GM23338 (cell line): ENCODE data around the gene IL22RA2. TPM values are rescaled to one million over a fixed set of nuclear protein-coding genes. Genes with fewer than 3 reads are reported as not detected.

Source experiments
- ATAC-seq: fragments of 200-7000 bp; cut with Tn5 transposase; 3 replicates; pipeline ENCODE4 v1.9.1; 2020
- DNase-seq: peaks from one replicate; pipeline ENCODE4 v3.0.0-alpha.2; 2015; ENCODE audit warnings: low spot score
- H2AFZ ChIP-seq: fragments of 200-600 bp; sonication (generic); 2 replicates; pipeline ENCODE4 v1.8.0; 2016; ENCODE audit warnings: antibody characterized with exemption, mild to moderate bottlenecking, moderate library complexity
- H3F3A ChIP-seq: fragments of 200-600 bp; sonication (generic); replicated peaks from 2 replicates; pipeline ENCODE4 v1.8.0; 2017; ENCODE audit warnings: antibody characterized with exemption, mixed run types, low read depth
- H3K27ac ChIP-seq: fragments of 200-600 bp; sonication (generic); 2 replicates; pipeline ENCODE4 v1.6.1; 2016; ENCODE audit warnings: low read depth
- H3K27me3 ChIP-seq: fragments of 200-600 bp; sonication (generic); 2 replicates; pipeline ENCODE4 v1.8.0; 2016; ENCODE audit warnings: mild to moderate bottlenecking, mixed run types, moderate library complexity; ENCODE audit not compliant: insufficient read depth
- H3K36me3 ChIP-seq: fragments of 200-600 bp; sonication (generic); 2 replicates; pipeline ENCODE4 v1.8.0; 2016; ENCODE audit warnings: mild to moderate bottlenecking; ENCODE audit not compliant: insufficient read depth
- H3K4me1 ChIP-seq: fragments of 200-600 bp; sonication (generic); 2 replicates; pipeline ENCODE4 v1.8.0; 2016; ENCODE audit warnings: mild to moderate bottlenecking, moderate library complexity; ENCODE audit not compliant: insufficient read depth
- H3K4me2 ChIP-seq: fragments of 200-600 bp; sonication (generic); 2 replicates; pipeline ENCODE4 v1.7.1; 2017; ENCODE audit warnings: mixed run types
- H3K4me3 ChIP-seq: fragments of 200-600 bp; sonication (generic); 2 replicates; pipeline ENCODE4 v1.6.1; 2016; ENCODE audit warnings: mixed run types
- H3K79me2 ChIP-seq: fragments of 200-600 bp; sonication (generic); replicated peaks from 2 replicates; pipeline ENCODE4 v1.8.0; 2017; ENCODE audit warnings: mild to moderate bottlenecking; ENCODE audit not compliant: insufficient read depth
- H3K9me2 ChIP-seq: fragments of 200-600 bp; sonication (generic); 2 replicates; pipeline ENCODE4 v1.8.0; 2017; ENCODE audit not compliant: insufficient read depth
- H4K20me1 ChIP-seq: fragments of 200-600 bp; sonication (generic); replicated peaks from 2 replicates; pipeline ENCODE4 v1.8.0; 2017; ENCODE audit warnings: mild to moderate bottlenecking; ENCODE audit not compliant: insufficient read depth
- H3K27ac Mint-ChIP-seq: 2 replicates; pipeline ENCODE4 v1.8.0; 2020; ENCODE audit warnings: inconsistent platforms, mild to moderate bottlenecking, moderate library complexity, mixed read lengths
- H3K27me3 Mint-ChIP-seq: 3 replicates; pipeline ENCODE4 v1.8.0; 2022; ENCODE audit warnings: low read depth, mild to moderate bottlenecking, moderate library complexity, mixed read lengths, inconsistent platforms; ENCODE audit not compliant: insufficient read depth, poor library complexity
- H3K36me3 Mint-ChIP-seq: 3 replicates; pipeline ENCODE4 v1.8.0; 2021; ENCODE audit warnings: low read depth, mild to moderate bottlenecking, inconsistent platforms, moderate library complexity, mixed read lengths
- H3K4me1 Mint-ChIP-seq: 3 replicates; pipeline ENCODE4 v1.8.0; 2020; ENCODE audit warnings: mild to moderate bottlenecking, inconsistent platforms, mixed read lengths
- H3K4me3 Mint-ChIP-seq: 3 replicates; pipeline ENCODE4 v1.8.0; 2021; ENCODE audit warnings: moderate library complexity, mild to moderate bottlenecking, inconsistent platforms, mixed read lengths
- H3K9me3 Mint-ChIP-seq: 3 replicates; pipeline ENCODE4 v1.8.0; 2020; ENCODE audit warnings: moderate library complexity, mild to moderate bottlenecking, inconsistent platforms, mixed read lengths
- CREB1 ChIP-seq: fragments of 250-450 bp; sonication (Bioruptor Pico); IDR thresholded peaks from 2 replicates; pipeline ENCODE4 v1.5.0; 2020; ENCODE audit warnings: low read depth, mild to moderate bottlenecking, moderate library complexity
- EZH2 ChIP-seq: fragments of 200-600 bp; sonication (generic); IDR thresholded peaks from one replicate; pipeline ENCODE4 v1.8.0; 2017; ENCODE audit warnings: antibody characterized with exemption, mild to moderate bottlenecking, low read depth; ENCODE audit not compliant: unreplicated experiment
- EZH2phosphoT487 ChIP-seq: fragments of 200-600 bp; sonication (generic); IDR thresholded peaks from one replicate; pipeline ENCODE4 v1.8.1; 2018; ENCODE audit warnings: antibody characterized with exemption; ENCODE audit not compliant: unreplicated experiment
- JUNB ChIP-seq: IDR thresholded peaks from one replicate; pipeline ENCODE4 v1.6.1; 2016; ENCODE audit warnings: antibody characterized with exemption; ENCODE audit not compliant: unreplicated experiment
- NANOG ChIP-seq: IDR thresholded peaks from 2 replicates; pipeline ENCODE4 v1.6.1; 2016; ENCODE audit warnings: antibody characterized with exemption, borderline replicate concordance
- POLR2AphosphoS5 ChIP-seq: IDR thresholded peaks from 2 replicates; pipeline ENCODE4 v1.6.1; 2016; ENCODE audit warnings: antibody characterized with exemption, low read depth
- ZNF114 ChIP-seq: fragments of 250-450 bp; sonication (Bioruptor Pico); IDR thresholded peaks from 2 replicates; pipeline ENCODE4 v1.5.0; 2020; ENCODE audit warnings: mild to moderate bottlenecking, moderate library complexity
- polyA plus RNA-seq: library from polyadenylated mRNA; unstranded; fragments of >200 nt; fragmentation: Nextera tagmentation; extraction: Ambion mirVana; gene quantifications from 2 replicates; pipeline ENCODE4 v1.2.1, GENCODE V29; 2016
- total RNA-seq: library from RNA; depleted of rRNA; stranded (reverse); fragments of >200 nt; shearing (Covaris generic); gene quantifications from 2 replicates; pipeline ENCODE4 v1.2.3, GENCODE V29; 2014
- TF ChIP-seq, protein P1 (sequence below): fragments of 250-450 bp; sonication (Bioruptor Pico); IDR thresholded peaks from 2 replicates; pipeline ENCODE4 v1.5.0; 2020; ENCODE audit warnings: mild to moderate bottlenecking, moderate library complexity
- TF ChIP-seq, protein P2 (sequence below): IDR thresholded peaks from one replicate; pipeline ENCODE4 v1.6.1; 2018; ENCODE audit warnings: antibody characterized with exemption; ENCODE audit not compliant: unreplicated experiment

IL22RA2 gene
- total and polyA plus RNA-seq, 2 experiments from 2014 or later, result not detected

DNA sequence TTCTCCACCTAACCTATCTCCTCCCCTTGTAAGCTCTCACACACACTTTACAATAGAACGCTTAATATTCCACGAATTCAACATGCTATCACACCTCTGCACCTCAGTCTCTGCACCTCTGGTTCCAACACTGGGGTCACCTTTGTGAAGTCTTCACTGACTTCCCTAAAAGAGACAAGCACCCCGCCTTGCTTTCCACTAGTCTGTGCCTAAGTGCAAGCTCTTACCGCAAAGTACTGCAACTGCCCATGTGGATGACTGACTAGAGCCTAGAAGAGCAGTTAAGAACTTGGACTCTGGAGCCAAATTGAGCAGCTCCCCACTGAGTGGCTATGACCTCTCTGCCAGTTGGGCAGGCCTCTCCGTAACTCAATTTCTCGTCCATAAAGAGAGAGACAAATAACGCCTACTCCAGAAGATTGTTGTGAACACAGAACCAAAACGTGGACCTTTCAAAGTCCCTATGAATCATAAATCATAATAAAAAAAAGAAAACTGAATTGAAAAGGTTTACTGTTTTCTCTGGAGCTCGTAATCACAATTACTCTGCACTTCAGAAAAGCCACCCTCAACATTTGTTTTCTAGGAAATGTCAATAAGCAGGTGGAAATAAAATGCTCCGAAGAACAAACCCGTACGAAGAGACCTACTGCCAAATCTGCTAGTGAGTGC lies 44.5 kb upstream of the IL22RA2 start (continued):
- TF ChIP-seq, protein P1, sequence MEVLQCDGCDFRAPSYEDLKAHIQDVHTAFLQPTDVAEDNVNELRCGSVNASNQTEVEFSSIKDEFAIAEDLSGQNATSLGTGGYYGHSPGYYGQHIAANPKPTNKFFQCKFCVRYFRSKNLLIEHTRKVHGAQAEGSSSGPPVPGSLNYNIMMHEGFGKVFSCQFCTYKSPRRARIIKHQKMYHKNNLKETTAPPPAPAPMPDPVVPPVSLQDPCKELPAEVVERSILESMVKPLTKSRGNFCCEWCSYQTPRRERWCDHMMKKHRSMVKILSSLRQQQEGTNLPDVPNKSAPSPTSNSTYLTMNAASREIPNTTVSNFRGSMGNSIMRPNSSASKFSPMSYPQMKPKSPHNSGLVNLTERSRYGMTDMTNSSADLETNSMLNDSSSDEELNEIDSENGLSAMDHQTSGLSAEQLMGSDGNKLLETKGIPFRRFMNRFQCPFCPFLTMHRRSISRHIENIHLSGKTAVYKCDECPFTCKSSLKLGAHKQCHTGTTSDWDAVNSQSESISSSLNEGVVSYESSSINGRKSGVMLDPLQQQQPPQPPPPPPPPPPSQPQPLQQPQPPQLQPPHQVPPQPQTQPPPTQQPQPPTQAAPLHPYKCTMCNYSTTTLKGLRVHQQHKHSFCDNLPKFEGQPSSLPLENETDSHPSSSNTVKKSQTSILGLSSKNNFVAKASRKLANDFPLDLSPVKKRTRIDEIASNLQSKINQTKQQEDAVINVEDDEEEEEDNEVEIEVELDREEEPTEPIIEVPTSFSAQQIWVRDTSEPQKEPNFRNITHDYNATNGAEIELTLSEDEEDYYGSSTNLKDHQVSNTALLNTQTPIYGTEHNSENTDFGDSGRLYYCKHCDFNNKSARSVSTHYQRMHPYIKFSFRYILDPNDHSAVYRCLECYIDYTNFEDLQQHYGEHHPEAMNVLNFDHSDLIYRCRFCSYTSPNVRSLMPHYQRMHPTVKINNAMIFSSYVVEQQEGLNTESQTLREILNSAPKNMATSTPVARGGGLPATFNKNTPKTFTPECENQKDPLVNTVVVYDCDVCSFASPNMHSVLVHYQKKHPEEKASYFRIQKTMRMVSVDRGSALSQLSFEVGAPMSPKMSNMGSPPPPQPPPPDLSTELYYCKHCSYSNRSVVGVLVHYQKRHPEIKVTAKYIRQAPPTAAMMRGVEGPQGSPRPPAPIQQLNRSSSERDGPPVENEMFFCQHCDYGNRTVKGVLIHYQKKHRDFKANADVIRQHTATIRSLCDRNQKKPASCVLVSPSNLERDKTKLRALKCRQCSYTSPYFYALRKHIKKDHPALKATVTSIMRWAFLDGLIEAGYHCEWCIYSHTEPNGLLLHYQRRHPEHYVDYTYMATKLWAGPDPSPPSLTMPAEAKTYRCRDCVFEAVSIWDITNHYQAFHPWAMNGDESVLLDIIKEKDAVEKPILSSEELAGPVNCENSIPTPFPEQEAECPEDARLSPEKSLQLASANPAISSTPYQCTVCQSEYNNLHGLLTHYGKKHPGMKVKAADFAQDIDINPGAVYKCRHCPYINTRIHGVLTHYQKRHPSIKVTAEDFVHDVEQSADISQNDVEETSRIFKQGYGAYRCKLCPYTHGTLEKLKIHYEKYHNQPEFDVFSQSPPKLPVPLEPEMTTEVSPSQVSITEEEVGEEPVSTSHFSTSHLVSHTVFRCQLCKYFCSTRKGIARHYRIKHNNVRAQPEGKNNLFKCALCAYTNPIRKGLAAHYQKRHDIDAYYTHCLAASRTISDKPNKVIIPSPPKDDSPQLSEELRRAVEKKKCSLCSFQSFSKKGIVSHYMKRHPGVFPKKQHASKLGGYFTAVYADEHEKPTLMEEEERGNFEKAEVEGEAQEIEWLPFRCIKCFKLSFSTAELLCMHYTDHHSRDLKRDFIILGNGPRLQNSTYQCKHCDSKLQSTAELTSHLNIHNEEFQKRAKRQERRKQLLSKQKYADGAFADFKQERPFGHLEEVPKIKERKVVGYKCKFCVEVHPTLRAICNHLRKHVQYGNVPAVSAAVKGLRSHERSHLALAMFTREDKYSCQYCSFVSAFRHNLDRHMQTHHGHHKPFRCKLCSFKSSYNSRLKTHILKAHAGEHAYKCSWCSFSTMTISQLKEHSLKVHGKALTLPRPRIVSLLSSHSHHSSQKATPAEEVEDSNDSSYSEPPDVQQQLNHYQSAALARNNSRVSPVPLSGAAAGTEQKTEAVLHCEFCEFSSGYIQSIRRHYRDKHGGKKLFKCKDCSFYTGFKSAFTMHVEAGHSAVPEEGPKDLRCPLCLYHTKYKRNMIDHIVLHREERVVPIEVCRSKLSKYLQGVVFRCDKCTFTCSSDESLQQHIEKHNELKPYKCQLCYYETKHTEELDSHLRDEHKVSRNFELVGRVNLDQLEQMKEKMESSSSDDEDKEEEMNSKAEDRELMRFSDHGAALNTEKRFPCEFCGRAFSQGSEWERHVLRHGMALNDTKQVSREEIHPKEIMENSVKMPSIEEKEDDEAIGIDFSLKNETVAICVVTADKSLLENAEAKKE (CRISPR knock-in tag), result no peak

DNA sequence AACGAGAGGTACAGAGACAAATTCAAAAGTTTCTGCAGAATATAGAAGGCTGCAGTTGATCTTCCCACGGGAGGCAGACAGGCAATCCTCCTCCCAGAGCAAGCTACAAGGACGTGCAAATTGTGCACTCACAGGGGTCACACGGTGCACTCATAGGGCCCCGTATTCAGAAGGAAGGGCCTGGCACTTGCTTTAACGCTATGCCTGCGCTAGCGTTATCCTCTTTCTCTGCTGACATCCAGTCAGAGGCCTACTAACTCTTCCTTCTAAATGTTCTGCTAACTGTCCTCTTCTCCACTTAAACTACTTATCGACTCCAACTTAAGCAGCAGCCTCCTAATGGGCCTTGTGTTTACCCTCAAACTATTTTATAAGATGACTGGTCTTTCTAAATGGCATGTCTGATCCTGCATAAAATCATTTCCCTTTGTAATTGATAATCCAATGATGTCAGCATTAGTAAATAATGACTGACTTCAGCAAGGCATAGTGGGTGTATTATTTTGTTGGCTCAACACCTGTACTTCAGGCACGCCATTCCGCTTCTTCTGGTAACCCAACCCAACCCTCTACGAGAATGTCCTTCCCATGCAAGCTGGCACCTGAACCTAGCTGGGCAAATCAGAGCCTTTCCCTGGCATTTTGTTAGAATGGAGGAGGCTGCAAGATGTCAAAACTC lies 43.6 kb upstream of the IL22RA2 start:
- peaks cover 69% of the 10 kb centered on the region for H3K79me2 ChIP-seq
- H4K20me1 ChIP-seq, result peaks cover 28% of the 10 kb centered on the region
- H3K4me2 ChIP-seq, result no peak overlapping the region
- H3K9me2 ChIP-seq, result no peaks in the 10 kb centered on the region; the same call in 1 of the 2 replicates
- Mint-ChIP-seq H3K4me3 (no peak overlapping the region), H3K9me3 (peaks cover 6% of the 10 kb centered on the region; the same call in 2 of the 3 replicates), H3K4me1 (peaks cover 19% of the 10 kb centered on the region), H3K36me3 (peaks cover 15% of the 10 kb centered on the region), H3K27me3 (no peaks in the 10 kb centered on the region), H3K27ac (no peak overlapping the region)
- no peak for ATAC-seq
- no peaks in the 10 kb centered on the region for H3F3A ChIP-seq
- H3K27ac ChIP-seq, result no peak overlapping the region
- H3K4me1 ChIP-seq, result peaks cover 13% of the 10 kb centered on the region
- H3K27me3 ChIP-seq, result no peaks in the 10 kb centered on the region
- H3K36me3 ChIP-seq, result no peaks in the 10 kb centered on the region
- H2AFZ ChIP-seq, result no peak overlapping the region
- no peak for DNase-seq
- H3K4me3 ChIP-seq, result no peak overlapping the region
- no peak for TF ChIP-seq CREB1 (CRISPR knock-in tag)
- TF ChIP-seq POLR2AphosphoS5, result no peak
- TF ChIP-seq EZH2phosphoT487, result no peak
- no peak for TF ChIP-seq EZH2
- TF ChIP-seq NANOG, result no peak
- TF ChIP-seq ZNF114, result no peak
- TF ChIP-seq, protein P2, sequence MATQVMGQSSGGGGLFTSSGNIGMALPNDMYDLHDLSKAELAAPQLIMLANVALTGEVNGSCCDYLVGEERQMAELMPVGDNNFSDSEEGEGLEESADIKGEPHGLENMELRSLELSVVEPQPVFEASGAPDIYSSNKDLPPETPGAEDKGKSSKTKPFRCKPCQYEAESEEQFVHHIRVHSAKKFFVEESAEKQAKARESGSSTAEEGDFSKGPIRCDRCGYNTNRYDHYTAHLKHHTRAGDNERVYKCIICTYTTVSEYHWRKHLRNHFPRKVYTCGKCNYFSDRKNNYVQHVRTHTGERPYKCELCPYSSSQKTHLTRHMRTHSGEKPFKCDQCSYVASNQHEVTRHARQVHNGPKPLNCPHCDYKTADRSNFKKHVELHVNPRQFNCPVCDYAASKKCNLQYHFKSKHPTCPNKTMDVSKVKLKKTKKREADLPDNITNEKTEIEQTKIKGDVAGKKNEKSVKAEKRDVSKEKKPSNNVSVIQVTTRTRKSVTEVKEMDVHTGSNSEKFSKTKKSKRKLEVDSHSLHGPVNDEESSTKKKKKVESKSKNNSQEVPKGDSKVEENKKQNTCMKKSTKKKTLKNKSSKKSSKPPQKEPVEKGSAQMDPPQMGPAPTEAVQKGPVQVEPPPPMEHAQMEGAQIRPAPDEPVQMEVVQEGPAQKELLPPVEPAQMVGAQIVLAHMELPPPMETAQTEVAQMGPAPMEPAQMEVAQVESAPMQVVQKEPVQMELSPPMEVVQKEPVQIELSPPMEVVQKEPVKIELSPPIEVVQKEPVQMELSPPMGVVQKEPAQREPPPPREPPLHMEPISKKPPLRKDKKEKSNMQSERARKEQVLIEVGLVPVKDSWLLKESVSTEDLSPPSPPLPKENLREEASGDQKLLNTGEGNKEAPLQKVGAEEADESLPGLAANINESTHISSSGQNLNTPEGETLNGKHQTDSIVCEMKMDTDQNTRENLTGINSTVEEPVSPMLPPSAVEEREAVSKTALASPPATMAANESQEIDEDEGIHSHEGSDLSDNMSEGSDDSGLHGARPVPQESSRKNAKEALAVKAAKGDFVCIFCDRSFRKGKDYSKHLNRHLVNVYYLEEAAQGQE, result no peak
- TF ChIP-seq JUNB, result no peak
